HepG2 (cell line): ENCODE measurements around the gene DDRGK1. TPM values are rescaled to one million over a fixed set of nuclear protein-coding genes. Genes with fewer than 3 reads are reported as not detected.

Source experiments
- ATF7-NPFF ChIP-seq: sonication (generic); formaldehyde crosslinking; IDR thresholded peaks from 2 replicates; pipeline ENCODE4 v1.8.1; 2023; ENCODE audit warnings: mild to moderate bottlenecking, low read depth, missing genetic modification reagents, moderate library complexity
- CSRNP1 ChIP-seq: sonication (generic); formaldehyde crosslinking; IDR thresholded peaks from 2 replicates; pipeline ENCODE4 v1.8.1; 2023; ENCODE audit warnings: mild to moderate bottlenecking, missing genetic modification reagents
- ELF1 ChIP-seq: sonication (generic); formaldehyde crosslinking; IDR thresholded peaks from 2 replicates; pipeline ENCODE4 v1.4.0; 2020; ENCODE audit warnings: missing genetic modification reagents
- GRHL1 ChIP-seq: sonication (generic); formaldehyde crosslinking; conservative IDR thresholded peaks from 2 replicates; pipeline ENCODE4 v1.8.0; 2022; ENCODE audit warnings: missing genetic modification reagents
- HDAC2 ChIP-seq: sonication (generic); formaldehyde crosslinking; IDR thresholded peaks from 2 replicates; pipeline ENCODE4 v1.4.0; 2020; ENCODE audit warnings: missing genetic modification reagents
- HNF4A ChIP-seq: sonication (generic); formaldehyde crosslinking; IDR thresholded peaks from 2 replicates; pipeline ENCODE4 v1.4.0; 2020; ENCODE audit warnings: missing genetic modification reagents
- KAT2B ChIP-seq: fragments of 150-350 bp; IDR thresholded peaks from 2 replicates; pipeline ENCODE4 v1.6.1; 2014; ENCODE audit warnings: low read depth, low read length, borderline replicate concordance
- MEIS2 ChIP-seq: sonication (generic); formaldehyde crosslinking; IDR thresholded peaks from 2 replicates; pipeline ENCODE4 v1.9.0; 2021; ENCODE audit warnings: mild to moderate bottlenecking, missing genetic modification reagents
- NR2C2 ChIP-seq: sonication (generic); formaldehyde crosslinking; IDR thresholded peaks from 2 replicates; pipeline ENCODE4 v1.4.0; 2020; ENCODE audit warnings: missing genetic modification reagents, mild to moderate bottlenecking, moderate library complexity, borderline replicate concordance
- PBX3 ChIP-seq: sonication (generic); formaldehyde crosslinking; IDR thresholded peaks from 2 replicates; pipeline ENCODE4 v1.8.1; 2023; ENCODE audit warnings: missing genetic modification reagents, inconsistent platforms, borderline replicate concordance
- PHF8 ChIP-seq: sonication (generic); formaldehyde crosslinking; IDR thresholded peaks from 2 replicates; pipeline ENCODE4 v1.5.0; 2020; ENCODE audit warnings: missing genetic modification reagents
- POLR2G ChIP-seq: fragments of 200-400 bp; formaldehyde crosslinking; IDR thresholded peaks from 2 replicates; pipeline ENCODE4 v1.6.1; 2018; ENCODE audit warnings: mild to moderate bottlenecking, low read depth, low read length, moderate library complexity
- PRPF4 ChIP-seq: fragments of 200-400 bp; formaldehyde crosslinking; IDR thresholded peaks from 2 replicates; pipeline ENCODE4 v1.6.1; 2016; ENCODE audit warnings: low read length, low read depth; ENCODE audit not compliant: poor library complexity, severe bottlenecking
- TAF1 ChIP-seq: sonication (generic); formaldehyde crosslinking; IDR thresholded peaks from 2 replicates; pipeline ENCODE4 v1.4.0; 2020; ENCODE audit warnings: missing genetic modification reagents
- THAP11 ChIP-seq: IDR thresholded peaks from 2 replicates; pipeline ENCODE4 v1.6.1; 2016; ENCODE audit warnings: missing biosample characterization, missing genetic modification reagents
- TP53 ChIP-seq: sonication (generic); formaldehyde crosslinking; conservative IDR thresholded peaks from 2 replicates; pipeline ENCODE4 v1.4.0; 2020; ENCODE audit warnings: missing genetic modification reagents
- YY1 ChIP-seq: IDR thresholded peaks from 2 replicates; pipeline ENCODE4 v1.6.1; 2011; ENCODE audit warnings: low read length, low read depth, moderate library complexity, mild to moderate bottlenecking; ENCODE audit not compliant: insufficient read depth, insufficient replicate concordance
- ZBTB37 ChIP-seq: sonication (generic); formaldehyde crosslinking; IDR thresholded peaks from 2 replicates; pipeline ENCODE4 v1.4.0; 2020; ENCODE audit warnings: mild to moderate bottlenecking, missing genetic modification reagents
- ZNF251 ChIP-seq: sonication (generic); formaldehyde crosslinking; IDR thresholded peaks from 2 replicates; pipeline ENCODE4 v1.9.0; 2021; ENCODE audit warnings: mild to moderate bottlenecking, missing genetic modification reagents
- ZNF432 ChIP-seq: sonication (generic); formaldehyde crosslinking; IDR thresholded peaks from 2 replicates; pipeline ENCODE4 v1.5.0; 2020; ENCODE audit warnings: missing genetic modification reagents, mild to moderate bottlenecking, borderline replicate concordance
- ZNF644 ChIP-seq: IDR thresholded peaks from 2 replicates; pipeline ENCODE4 v1.6.1; 2016; ENCODE audit warnings: low read depth
- ZNF784 ChIP-seq: sonication (generic); formaldehyde crosslinking; IDR thresholded peaks from 2 replicates; pipeline ENCODE4 v1.5.1; 2020; ENCODE audit warnings: missing genetic modification reagents, mild to moderate bottlenecking, borderline replicate concordance
- ZNF839 ChIP-seq: sonication (generic); formaldehyde crosslinking; IDR thresholded peaks from 2 replicates; pipeline ENCODE4 v1.4.0; 2020; ENCODE audit warnings: missing genetic modification reagents, mild to moderate bottlenecking, borderline replicate concordance
- polyA plus RNA-seq, 8 experiments: library from polyadenylated mRNA; depleted of rRNA in 3 of 8; stranded (reverse) in 7 of 8; unstranded in 1 of 8; fragments of >200 nt; fragmentation: Illumina TruSeq in 4 of 8; extraction: Trizol in 4 of 8; gene quantifications; 2 replicates each; pipeline versions ENCODE4 v1.2.1 to v1.2.3, GENCODE V29; 2011 to 2016; ENCODE audit warnings: low read depth in 4 of 8, missing spikeins in 1 of 8, mixed read lengths in 1 of 8; ENCODE audit not compliant: insufficient read depth in 1 of 8
- total RNA-seq, 5 experiments: library from RNA; depleted of rRNA; stranded (reverse); fragments of >200 nt; fragmentation: Illumina TruSeq; extraction: Trizol; gene quantifications; 2 replicates each; pipeline ENCODE4 v1.2.3, GENCODE V29; 2016; ENCODE audit warnings: low read depth in 1 of 5

Gene DDRGK1
- total and polyA plus RNA-seq, 2 of the 13 experiments (the other 11 are each of a cell fraction or from before 2014, with no cell fraction given): 96.7 to 149 TPM

- TF ChIP-seq GRHL1 (CRISPR knock-in tag): no peak
- no peak; the same call in 1 of the 2 replicates for TF ChIP-seq ZNF839 (CRISPR knock-in tag)
- no peak for TF ChIP-seq TP53 (CRISPR knock-in tag)
- TF ChIP-seq THAP11 (CRISPR knock-in tag): 0 out of 2 replicates have a peak, but pooled peaks have one; percentile 33
- no peak for TF ChIP-seq ZNF432 (CRISPR knock-in tag)
- no peak for TF ChIP-seq CSRNP1
- peak; percentile 35 for TF ChIP-seq YY1
- TF ChIP-seq TAF1: no peak
- TF ChIP-seq PHF8 (CRISPR knock-in tag): peak; percentile 22; the same call in 1 of the 2 replicates
- no peak for TF ChIP-seq ZBTB37 (CRISPR knock-in tag)
- peak; percentile 89 for TF ChIP-seq NR2C2 (CRISPR knock-in tag)
- TF ChIP-seq HDAC2 (CRISPR knock-in tag): peak; percentile 94
- TF ChIP-seq POLR2G: no peak
- TF ChIP-seq ATF7-NPFF (CRISPR knock-in tag): no peak
- TF ChIP-seq PRPF4: no peak
- TF ChIP-seq HNF4A: peak; percentile 99
- peak; percentile 32; the same call in 1 of the 2 replicates for TF ChIP-seq ELF1 (CRISPR knock-in tag)
- TF ChIP-seq ZNF644 (CRISPR knock-in tag): 0 out of 2 replicates have a peak, but pooled peaks have one; percentile 39
- TF ChIP-seq MEIS2 (CRISPR knock-in tag): peak; percentile 93
- no peak for TF ChIP-seq KAT2B
- no peak for TF ChIP-seq ZNF251 (CRISPR knock-in tag)
- TF ChIP-seq PBX3 (CRISPR knock-in tag): no peak
- peak; percentile 85 for TF ChIP-seq ZNF784
Observed at GRCh38 chr20:3231889-3232588, 27.6 kb upstream of the DDRGK1 start (continued).
